Ascending aorta (tissue), 2 donors: Measurements from ENCODE around the gene MIDN. TPM values are rescaled to one million over a fixed set of nuclear protein-coding genes. Genes with fewer than 3 reads are reported as not detected.

ENCODE experiments used
- DNase-seq, 2 donors: peaks; one replicate each; pipeline ENCODE4 v3.0.0-alpha.2; 2019; ENCODE audit warnings: low spot score in 2 of 2
- H3K27ac ChIP-seq, 2 donors: fragments of 200-600 bp; sonication (generic); one replicate each; pipeline ENCODE4 v1.5.1; 2016 to 2017; ENCODE audit warnings: mild to moderate bottlenecking in 1 of 2
- H3K27me3 ChIP-seq: fragments of 200-600 bp; sonication (generic); one replicate; pipeline ENCODE4 v1.5.1; 2017
- H3K36me3 ChIP-seq, 2 donors: fragments of 200-600 bp; sonication (generic); one replicate each; pipeline ENCODE4 v1.5.1; 2016
- H3K4me1 ChIP-seq, 2 donors: fragments of 200-600 bp; sonication (generic); one replicate each; pipeline ENCODE4 v1.5.1; 2016 to 2017; ENCODE audit warnings: mild to moderate bottlenecking in 1 of 2
- H3K4me3 ChIP-seq, 2 donors: fragments of 200-600 bp; sonication (generic); one replicate each; pipeline ENCODE4 v1.5.1; 2016 to 2017; ENCODE audit warnings: mild to moderate bottlenecking in 1 of 2
- H3K9me3 ChIP-seq, 2 donors: fragments of 200-600 bp; sonication (generic); one replicate each; pipeline ENCODE4 v1.5.1; 2016
- intact Hi-C: fragments of 100-400 bp; cut with DNase I; formaldehyde crosslinking; loops from one replicate; pipeline ENCODE4 v1.15.1; 2023
- total RNA-seq: library from RNA; depleted of rRNA; stranded (reverse); fragments of >200 nt; gene quantifications from one replicate; pipeline ENCODE4 v1.1.0, GENCODE V29; 2016
- TF ChIP-seq, protein P1 (sequence below), 3 experiments: fragments of 200-600 bp in 2 of 3; fragments of 450-650 bp in 1 of 3; sonication (generic) in 2 of 3; IDR thresholded peaks; one replicate each; pipeline ENCODE4 v1.5.1; 2016 to 2019; ENCODE audit warnings: antibody characterized with exemption in 3 of 3, mild to moderate bottlenecking in 1 of 3, moderate library complexity in 1 of 3

The MIDN gene
- total RNA-seq, 1 donor from 2014 or later: 307 TPM

DNA sequence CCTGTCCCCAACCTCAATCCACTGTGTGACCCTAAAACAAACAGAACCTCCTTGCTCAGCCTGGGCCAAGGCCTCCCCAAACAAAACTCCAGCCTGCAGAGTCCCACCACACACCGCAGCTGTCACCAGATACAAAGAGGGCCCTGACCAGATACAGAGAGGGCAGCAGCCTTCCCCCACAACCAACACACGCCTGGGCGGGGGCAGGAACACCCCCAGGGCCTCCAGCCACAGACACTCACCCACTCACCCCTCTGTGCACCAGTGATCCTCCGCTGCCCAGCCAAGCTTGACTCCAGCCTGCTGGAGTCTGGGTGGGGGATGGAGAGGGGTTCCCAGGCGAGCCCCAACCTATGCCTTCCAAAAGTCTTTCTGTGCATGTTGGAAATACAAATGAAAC lies 14.8 kb downstream of the MIDN start:
- DNase-seq: no peak
- TF ChIP-seq, protein P1, sequence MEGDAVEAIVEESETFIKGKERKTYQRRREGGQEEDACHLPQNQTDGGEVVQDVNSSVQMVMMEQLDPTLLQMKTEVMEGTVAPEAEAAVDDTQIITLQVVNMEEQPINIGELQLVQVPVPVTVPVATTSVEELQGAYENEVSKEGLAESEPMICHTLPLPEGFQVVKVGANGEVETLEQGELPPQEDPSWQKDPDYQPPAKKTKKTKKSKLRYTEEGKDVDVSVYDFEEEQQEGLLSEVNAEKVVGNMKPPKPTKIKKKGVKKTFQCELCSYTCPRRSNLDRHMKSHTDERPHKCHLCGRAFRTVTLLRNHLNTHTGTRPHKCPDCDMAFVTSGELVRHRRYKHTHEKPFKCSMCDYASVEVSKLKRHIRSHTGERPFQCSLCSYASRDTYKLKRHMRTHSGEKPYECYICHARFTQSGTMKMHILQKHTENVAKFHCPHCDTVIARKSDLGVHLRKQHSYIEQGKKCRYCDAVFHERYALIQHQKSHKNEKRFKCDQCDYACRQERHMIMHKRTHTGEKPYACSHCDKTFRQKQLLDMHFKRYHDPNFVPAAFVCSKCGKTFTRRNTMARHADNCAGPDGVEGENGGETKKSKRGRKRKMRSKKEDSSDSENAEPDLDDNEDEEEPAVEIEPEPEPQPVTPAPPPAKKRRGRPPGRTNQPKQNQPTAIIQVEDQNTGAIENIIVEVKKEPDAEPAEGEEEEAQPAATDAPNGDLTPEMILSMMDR (IDR thresholded peaks at IDR 0.05): no peak
- intact Hi-C loops: no loop called here
- no peaks in the 10 kb centered on the region for H3K27me3 ChIP-seq
- H3K36me3 ChIP-seq: peaks cover under 1 to 1% of the 10 kb centered on the region in 2 donors
- peak overlapping the region; percentile 96 to 99 for H3K27ac ChIP-seq
- no peak overlapping the region for H3K4me3 ChIP-seq
- H3K4me1 ChIP-seq: peaks cover 28 to 68% of the 10 kb centered on the region in 2 donors
- no peaks in the 10 kb centered on the region for H3K9me3 ChIP-seq

DNA sequence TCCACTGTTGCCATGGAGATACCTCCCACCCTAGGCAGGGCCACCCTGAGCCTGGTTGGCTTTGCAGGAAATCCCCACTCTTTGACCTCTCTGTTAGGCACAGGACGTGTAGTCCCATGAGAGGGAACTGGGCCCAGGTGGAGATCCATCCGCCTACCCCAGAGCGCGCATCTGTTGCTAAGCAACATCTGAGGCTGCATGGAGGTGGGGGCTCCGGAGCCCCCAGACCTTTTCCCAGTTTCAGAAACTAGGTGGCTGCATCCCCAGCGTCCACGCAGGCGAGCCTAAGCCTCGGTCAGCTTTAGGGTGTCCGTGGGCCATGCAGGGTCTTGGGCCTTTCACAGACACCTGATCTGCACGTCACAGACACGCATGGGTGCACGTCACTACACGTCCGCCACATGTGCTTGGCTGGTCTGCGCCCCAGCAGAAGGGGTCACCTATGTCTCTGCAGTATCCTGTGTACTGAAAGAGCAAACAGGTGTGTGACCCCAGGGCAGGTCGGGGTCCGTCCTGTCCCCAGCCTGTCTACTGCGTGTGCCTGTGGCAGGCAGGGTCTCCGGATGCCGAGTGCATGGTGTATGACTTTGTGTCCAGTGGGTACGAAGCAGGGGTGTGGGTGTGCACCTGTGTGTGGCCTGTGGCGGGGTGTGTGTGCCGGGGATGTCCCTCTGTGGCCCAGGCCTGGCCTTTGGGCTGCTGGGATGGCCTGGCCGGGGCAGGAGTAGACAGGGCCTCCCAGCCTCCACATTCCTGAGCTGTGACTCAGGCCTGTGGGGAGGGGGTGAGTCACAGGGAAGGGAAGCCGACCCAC lies 16.6 kb downstream of the MIDN start:
- intact Hi-C loops: no loop called here
- no peaks in the 10 kb centered on the region for H3K36me3 ChIP-seq
- peak overlapping the region; percentile 96 to 99 for H3K27ac ChIP-seq
- DNase-seq: peak in 1 of 2 donors; percentile 92
- H3K4me1 ChIP-seq: peaks cover 27 to 59% of the 10 kb centered on the region in 2 donors
- H3K4me3 ChIP-seq: peak overlapping the region in 1 of 2 donors; percentile 71
- TF ChIP-seq, protein P1 (IDR thresholded peaks at IDR 0.05): no peak
- H3K27me3 ChIP-seq: no peaks in the 10 kb centered on the region
- H3K9me3 ChIP-seq: no peaks in the 10 kb centered on the region

DNA sequence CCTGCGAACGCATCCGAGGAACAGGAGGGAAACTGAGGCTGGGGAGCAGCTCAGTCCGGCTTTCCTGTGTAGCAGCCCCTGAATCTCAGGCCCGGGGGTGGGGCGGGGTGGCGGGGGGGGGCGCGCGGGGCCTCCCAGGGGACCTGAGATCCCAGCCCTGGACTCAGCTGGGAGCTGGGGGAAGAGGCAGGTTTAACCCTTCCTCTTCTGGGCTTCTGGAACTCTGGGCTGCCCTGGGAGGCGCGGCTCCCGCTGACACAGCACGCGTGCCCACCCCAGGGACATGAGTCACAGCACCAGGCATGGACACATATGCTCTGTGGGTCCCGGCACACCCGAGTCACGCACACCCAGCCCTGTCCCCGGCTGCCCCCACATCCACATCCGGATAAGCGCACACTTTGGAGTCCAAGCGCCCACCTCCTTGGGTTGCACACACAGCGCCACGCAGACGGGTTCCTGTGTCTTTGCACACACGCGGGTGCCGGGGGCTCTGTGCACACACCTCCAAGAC lies 17.3 kb downstream of the MIDN start:
- peaks cover 24 to 59% of the 10 kb centered on the region in 2 donors for H3K4me1 ChIP-seq
- peak overlapping the region; percentile 46 to 71 for H3K4me3 ChIP-seq
- intact Hi-C loops: loop anchor here (1.0 to 2.0 kb wide), 2 partner anchors 17 to 45 kb away; partner anchors contain the start of gene MIDN
- no peaks in the 10 kb centered on the region for H3K27me3 ChIP-seq
- no peaks in the 10 kb centered on the region for H3K9me3 ChIP-seq
- peak; percentile 76 to 95 for DNase-seq
- TF ChIP-seq, protein P1 (IDR thresholded peaks at IDR 0.05): no peak
- peaks cover 0 to under 1% of the 10 kb centered on the region in 2 donors for H3K36me3 ChIP-seq
- H3K27ac ChIP-seq: peak overlapping the region; percentile 96 to 99

DNA sequence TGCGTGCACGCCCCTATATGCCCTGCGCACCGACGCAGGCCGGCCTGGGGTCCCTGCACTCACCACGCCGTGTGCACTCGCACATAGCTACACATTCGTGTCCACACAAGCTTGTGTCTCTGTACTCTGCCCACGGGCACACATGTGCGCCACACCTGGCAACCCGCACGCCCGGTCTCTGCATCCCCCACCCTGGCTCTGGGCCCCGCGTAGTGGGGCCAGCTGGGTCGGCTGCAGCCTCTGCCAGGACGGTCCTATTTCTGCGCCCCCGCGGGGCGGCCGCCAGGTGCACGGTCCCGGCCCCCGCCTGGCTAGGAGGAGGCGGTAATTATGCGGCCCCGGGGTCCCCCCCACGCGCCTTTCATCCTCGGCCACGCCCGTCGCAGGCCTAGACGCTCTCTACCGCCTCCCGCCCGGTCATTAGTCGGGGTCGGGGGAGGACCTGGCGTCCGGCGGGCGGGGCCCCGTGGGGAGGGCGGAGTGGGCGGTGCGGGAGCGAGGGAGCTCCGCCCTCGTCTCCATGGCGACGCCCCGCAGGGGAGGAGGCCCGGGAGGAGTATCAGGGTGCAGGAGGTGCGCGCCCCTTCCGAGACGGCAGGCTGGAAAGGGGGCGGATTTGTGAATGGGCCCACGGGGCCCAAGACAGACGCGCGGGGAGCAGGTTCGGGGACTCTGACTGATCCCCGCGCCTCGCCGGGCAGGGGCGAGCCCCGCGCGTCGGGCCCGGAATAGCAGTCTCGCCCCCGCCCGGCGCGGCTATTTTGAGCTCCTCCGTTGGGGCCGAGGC lies 17.9 kb downstream of the MIDN start:
- TF ChIP-seq, protein P1 (IDR thresholded peaks at IDR 0.05): no peak
- no peaks in the 10 kb centered on the region for H3K9me3 ChIP-seq
- DNase-seq: peak in 1 of 2 donors; percentile 91
- H3K27ac ChIP-seq: peak overlapping the region; percentile 96 to 99
- H3K4me1 ChIP-seq: peaks cover 30 to 63% of the 10 kb centered on the region in 2 donors
- intact Hi-C loops: loop anchor here (1.0 to 2.0 kb wide), 2 partner anchors 18 to 46 kb away; partner anchors contain the start of gene MIDN
- H3K27me3 ChIP-seq: no peaks in the 10 kb centered on the region
- peak overlapping the region; percentile 46 to 71 for H3K4me3 ChIP-seq
- H3K36me3 ChIP-seq: peaks cover 6 to 7% of the 10 kb centered on the region in 2 donors

DNA sequence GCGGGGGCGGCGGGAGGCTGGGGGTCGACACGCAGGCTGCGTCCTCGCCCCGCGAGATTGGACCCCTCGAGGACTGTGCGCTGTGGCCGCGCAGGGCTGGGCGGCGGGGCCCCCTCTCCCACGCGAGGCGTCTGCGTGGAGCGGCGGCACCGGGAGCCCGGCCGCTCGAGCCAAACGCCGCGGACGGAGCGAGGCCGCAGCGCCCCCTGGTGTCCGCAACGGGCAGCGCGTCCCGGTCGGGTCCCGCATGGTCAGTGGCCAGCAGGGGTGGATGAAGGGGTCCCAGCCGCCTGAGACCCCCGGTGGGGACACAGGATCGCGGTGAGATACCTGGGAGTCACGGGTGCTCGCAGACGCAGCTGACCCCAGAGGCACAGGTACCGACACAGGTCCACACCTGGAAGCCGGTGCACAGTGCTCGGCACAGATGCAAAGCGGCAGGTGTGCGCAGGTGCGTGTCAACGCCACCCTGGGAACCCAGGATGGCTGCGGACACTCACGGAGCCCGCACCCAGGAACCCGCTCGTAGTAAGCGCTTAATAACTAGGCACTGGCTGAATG lies 18.6 kb downstream of the MIDN start:
- TF ChIP-seq, protein P1 (IDR thresholded peaks at IDR 0.05): peak; percentile 84 to 100 (median 86)
- no peaks in the 10 kb centered on the region for H3K27me3 ChIP-seq
- intact Hi-C loops: loop anchor here (1.0 to 2.0 kb wide), 3 partner anchors 19 to 46 kb away; partner anchors contain the start of gene MIDN
- DNase-seq: peak in 1 of 2 donors; percentile 83
- H3K36me3 ChIP-seq: peaks cover 13% of the 10 kb centered on the region in 2 donors
- peak overlapping the region; percentile 46 to 71 for H3K4me3 ChIP-seq
- peak overlapping the region; percentile 96 to 99 for H3K27ac ChIP-seq
- H3K9me3 ChIP-seq: no peaks in the 10 kb centered on the region
- peaks cover 37 to 63% of the 10 kb centered on the region in 2 donors for H3K4me1 ChIP-seq
